ENCODE measurements around the gene AKIP1.
"Not testable (repeated sequence)": the region's sequence is repeated elsewhere in the genome, so short reads cannot be mapped to it uniquely, and the experiment has no call there.

The AKIP1 gene

DNA sequence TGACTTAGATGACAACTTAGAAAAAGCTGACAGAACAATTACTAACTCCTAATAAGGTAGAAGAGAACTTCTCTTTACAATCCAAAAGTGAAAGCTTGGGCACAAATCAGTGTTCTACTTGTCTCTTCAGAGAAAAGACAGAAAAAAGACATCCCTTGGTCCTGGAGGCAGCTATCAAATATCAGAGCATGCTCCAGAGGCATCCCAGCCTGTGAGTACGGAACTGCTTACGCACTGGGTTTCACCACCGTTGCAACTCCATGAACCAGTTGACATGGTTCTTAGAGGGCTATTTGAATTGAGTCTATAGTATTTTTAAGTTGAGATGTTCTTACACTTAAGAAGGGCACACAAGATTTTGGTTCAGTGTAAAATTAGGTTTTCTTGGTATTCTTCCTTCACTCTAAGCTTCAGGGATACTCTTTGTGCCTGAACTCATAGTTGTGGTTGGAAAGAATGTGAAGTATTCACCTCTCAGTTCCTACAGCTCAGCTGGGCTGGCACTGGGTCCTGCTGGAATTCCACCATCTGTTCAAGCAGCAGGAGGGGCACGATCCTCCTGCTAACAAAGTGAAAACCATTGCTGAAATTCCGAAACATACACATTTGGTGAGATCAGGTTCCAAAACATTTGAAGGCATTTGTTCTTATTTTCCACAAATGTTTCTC, 6.3 kb downstream of the AKIP1 start:
- no peak for DNase-seq (ENCODE audit: low read depth)

DNA sequence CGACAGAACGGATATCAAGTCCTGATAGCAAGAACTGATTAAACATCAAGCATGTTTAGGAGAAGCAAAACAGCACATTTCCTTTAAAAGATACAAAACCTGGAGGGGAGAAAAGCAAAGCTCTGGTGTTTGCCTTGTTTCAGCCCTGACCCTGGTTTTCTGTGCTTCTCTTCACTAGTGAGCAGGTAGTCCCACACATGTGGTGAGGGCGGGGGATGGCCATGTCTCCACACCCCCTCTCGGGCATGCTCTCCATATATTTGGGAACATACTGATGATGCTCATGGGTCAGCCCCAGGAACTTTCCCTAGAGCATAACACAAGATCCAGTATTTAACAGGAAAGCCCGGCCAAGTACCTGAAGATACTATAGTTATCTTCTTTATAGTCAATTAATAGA, 11.7 kb downstream of the AKIP1 start:
- no peak for DNase-seq (ENCODE audit: low read depth)

DNA sequence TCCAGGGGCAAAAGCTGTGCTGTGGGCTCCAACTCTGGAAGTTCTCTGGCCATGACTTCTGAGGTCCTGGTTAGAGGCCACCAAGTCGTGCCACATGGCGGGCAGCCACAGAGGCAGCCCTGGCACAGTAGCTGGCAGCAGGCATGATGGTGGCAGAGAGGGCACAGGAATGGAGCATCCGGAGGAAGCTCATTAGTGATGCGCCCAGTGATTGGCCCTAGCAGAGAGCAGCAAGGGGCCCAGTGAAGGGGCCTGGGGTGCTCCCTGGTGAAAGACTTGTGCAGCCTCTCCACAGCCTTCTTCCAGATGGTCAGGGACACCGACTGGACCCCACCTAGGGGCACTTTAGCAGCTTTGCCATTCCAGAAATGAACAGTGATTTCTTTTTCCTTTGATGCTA, 14.7 kb downstream of the AKIP1 start:
- DNase-seq (ENCODE audit: low read depth), result no peak

DNA sequence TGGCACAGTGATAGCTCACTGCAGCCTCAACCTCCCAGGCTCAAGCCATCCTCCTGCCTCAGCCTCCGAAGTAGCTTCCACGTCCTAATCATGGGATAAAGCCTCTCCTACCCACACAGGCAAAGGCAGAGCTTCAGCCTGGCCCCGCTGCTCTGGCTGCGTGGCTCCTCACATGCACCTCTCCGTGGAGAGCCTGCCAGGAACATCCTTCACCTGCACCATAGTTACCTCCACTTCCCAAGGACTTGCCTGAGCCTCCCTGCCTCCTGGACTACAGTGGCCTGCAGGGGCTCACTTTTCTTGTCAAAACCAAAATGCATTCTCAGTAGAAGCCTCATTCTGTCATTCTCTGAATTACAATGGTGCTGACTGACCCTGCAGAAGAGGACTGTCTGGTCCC, 15.2 kb downstream of the AKIP1 start:
- no peak for DNase-seq (ENCODE audit: low read depth)

DNA sequence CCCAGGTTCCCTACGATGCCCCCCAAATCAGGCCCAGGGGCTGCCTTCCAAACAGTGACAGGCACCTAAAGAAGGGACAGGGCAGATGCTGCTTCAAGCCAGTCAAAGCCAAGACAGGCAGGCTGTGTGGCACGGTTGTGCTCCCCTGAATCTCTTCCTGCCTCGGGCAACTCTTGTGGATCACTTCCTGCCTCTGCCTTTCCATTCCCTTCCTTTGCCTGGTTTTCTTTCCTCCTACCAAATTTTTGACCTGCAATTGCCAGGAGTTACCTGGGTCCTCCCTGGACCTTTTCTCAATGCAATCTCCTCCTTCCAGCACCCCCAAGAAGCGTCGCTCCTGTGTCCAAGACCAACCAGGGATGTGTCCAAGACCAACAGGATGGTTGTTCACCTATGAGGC, 16.2 kb downstream of the AKIP1 start:
- DNase-seq (ENCODE audit: low read depth), result no peak

DNA sequence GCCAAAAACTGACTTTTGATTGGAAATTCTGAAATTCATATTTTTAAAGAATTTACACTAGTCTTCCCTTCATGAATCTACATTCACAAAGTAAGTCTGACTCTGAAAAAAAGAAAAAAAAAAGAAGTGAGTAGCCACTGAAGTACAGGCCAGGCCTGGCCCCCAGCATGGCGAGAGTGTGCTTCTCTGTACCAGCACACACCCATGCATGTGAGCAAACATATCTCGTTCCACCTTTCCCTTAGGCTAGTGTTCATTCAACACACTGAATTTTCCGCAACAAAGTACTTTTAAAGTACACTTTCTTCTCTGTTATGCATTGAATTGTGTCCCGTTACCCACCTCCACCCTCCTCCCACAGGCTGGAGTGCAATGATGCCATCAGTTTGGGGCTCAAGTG, 17.2 kb downstream of the AKIP1 start:
- no peak for DNase-seq (ENCODE audit: low read depth)

DNA sequence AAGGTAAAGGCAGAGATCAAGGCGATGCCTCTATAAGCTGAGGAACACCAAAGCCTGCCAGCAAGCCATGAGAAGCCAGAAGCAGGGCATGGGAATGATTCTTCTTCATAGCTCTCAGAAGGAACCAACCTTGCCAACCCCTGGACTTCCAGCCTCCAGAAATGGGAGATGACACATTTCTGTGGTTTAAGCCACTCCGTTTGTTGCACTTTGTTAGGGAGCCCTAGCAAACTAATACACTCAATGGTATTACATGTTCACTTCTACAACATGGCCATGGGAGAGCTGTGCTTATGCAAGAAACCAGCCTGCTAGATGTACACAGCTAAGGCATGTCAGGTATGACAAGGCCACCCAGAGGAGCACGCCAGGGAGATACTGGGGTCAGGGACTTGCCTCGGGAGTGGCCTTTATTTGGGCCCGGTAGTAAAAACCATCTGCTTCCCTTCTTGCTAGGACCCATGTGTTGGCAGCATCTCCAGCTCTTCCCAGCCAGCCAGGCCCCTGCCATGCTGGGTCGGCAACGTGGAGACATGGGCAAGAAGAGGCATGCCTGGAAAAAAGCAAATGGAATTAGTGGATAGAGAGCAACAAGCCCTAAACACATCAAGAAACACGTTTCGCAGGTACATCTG, 18.1 kb downstream of the AKIP1 start:
- no peak for DNase-seq (ENCODE audit: low read depth)

- no peak for DNase-seq (ENCODE audit: low read depth)
Observed at GRCh38 chr11:8930456-8931175, 19.6 kb downstream of the AKIP1 start.

DNA sequence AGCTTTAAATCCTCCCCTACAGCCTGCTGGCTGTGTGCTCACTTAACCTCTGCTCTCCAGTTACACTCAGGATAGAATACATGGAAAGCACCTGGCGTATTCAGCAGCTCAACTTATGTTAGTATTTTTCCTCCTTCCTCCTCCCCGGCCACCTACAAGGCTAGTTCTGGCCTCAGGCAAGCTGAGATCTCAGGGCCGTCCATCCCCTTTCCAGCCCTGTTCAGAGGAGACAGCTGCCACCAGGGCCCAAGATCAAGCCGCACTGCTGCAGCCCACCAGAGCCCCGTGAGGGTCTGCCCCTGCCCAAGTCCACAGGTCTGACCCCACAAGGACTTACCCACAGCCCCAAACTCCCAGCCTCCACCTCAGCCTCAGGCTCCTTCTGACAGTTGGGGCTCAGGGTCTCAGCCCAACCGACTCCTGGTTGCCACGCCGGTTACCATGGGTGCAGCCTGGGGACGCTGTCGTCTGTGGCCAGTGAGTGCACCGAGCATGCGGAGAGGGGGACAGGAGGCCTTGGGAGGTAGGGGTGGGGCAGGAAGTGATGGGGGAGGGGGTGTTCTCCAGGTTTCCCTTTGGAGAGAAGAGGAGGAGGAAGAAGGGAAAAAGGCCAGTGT, 21.7 kb downstream of the AKIP1 start, which contains the start of gene C11orf16:
Gene C11orf16, minus strand, starts transcription at position 384 of the 617 bp plus-strand sequence. CDS start 639 bp downstream, outside the sequence.
- DNase-seq (ENCODE audit: low read depth), result no peak

- DNase-seq (ENCODE audit: low read depth), result no peak
Observed at GRCh38 chr11:8933931-8934330, 22.9 kb downstream of the AKIP1 start.

DNA sequence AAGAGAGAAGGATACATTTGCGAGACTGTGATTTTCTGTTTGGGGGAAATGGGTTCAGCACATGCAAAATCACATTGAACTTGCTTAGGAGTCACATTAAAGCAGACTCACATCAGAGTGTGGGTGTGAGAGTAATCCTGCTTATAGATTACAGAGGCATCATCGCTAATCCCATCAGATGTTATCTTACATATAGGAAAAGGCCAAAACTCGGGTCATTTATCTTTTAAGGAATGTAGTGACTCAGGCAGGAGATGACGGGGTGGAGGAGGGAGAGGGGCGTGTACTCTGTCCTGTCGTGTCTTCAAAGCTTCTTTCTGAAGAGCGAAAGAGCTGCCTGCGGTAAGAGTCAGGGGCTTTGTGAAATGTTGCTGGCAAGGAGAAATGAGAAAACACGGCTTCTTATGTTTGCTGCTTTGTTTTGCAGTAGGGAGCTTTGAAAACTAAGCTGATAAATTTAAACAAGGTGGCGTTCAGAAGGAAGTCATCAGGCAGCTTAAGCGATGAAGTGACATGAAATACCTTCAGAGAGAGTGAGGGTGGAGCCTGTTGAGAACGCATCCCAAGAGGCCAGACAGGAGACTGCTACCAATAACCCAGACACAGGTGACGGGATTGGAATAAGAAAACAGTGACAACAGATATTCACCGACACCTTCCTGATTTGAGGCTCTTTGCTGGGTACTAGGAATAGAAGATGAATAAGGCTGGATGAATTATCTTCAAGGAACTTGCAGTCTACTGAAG, 23.9 kb downstream of the AKIP1 start:
- no peak for DNase-seq (ENCODE audit: low read depth)

DNA sequence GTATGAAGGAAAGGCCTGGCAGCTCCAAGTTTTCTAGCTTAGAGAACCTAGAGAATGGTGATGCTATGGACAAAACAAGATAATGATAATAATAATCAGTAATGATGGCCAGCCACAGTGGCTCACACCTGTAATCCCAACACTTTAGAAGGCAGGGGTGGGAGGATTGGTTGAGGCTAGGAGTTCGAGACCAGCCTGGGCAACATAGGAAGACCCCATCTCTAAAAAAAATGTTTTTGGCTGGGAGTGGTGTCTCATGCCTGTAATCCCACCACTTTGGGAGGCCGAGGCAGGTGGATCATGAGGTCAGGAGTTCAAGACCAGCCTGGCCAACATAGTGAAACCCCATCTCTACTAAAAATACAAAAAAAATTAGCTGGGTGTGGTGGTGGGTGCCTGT, 24.8 kb downstream of the AKIP1 start:
- DNase-seq (ENCODE audit: low read depth), result not testable (repeated sequence)

DNA sequence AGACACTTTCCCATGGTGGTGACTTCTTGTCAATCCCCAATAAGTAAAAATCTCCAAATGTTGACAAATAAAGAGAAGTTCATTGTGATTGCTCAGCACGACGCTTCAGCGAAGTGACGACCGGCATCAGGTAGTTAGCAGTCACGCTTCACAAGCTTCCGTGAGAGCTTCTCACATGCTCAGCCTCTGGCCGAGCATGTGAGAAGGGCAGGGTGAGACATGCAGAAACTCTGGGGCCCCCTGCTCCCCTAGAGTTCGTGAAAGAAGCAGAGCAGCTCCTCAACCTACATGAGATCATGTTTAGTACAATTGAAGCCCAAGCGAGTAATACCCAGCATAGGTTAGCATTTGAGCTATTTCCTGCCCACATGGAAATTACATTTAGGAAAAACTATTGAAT, 26.2 kb downstream of the AKIP1 start:
- no peak for DNase-seq (ENCODE audit: low read depth)

DNA sequence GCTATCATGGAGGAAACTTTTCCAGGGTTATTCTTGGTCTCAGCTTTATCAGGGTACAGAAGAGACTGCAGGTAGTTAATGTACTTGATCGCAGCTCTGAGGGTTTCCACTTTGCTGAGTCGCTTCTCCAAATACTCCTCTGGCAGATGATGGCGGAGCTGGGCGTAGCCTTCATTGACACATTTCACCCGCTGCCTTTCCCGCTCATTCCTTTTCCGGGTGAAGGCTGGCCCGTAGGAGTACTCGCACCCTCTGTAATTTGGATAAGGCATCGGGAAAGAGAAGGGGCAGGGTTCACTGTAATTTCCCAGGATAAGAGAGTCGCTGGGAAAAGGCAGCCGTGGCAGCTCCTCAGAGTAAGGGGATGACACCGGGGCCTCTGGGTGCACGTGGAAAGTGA, 26.7 kb downstream of the AKIP1 start:
- no peak for DNase-seq (ENCODE audit: low read depth)

DNA sequence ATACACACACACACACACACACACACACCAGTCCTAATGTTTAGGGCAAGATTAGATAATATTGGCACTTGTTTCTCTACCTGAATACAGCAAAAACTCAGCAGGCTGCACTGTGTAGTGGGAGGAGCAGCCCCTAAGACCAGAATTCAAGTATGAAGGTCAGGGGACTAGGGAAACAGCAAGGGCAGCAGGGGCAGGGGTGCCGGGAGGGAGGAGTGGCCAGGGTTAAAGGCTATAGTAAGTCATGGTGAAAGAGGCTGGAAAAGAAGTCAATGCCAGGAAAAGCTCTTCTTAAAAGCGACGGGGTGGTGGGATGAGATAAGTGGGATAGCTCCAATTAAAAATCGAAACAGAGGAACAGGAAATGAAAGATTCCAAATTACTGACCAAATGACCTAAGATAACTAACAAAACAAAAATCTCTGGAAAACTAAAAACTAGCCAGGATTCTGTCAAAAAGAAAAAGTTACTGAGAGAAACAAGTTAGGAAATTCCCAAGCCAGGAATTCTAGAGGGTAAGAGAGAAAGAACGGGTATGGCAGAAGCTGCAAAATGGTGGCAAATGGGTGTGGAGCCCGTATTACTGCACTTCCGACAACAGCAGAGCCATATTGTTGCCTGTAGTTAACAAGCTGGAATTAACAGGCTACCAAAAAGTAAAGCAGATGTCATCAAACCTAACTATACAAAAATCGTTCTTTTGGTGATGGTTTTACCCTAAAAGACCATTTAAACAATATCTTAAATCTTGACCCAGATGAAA, 30.5 kb downstream of the AKIP1 start:
- DNase-seq (ENCODE audit: low read depth), result no peak

DNA sequence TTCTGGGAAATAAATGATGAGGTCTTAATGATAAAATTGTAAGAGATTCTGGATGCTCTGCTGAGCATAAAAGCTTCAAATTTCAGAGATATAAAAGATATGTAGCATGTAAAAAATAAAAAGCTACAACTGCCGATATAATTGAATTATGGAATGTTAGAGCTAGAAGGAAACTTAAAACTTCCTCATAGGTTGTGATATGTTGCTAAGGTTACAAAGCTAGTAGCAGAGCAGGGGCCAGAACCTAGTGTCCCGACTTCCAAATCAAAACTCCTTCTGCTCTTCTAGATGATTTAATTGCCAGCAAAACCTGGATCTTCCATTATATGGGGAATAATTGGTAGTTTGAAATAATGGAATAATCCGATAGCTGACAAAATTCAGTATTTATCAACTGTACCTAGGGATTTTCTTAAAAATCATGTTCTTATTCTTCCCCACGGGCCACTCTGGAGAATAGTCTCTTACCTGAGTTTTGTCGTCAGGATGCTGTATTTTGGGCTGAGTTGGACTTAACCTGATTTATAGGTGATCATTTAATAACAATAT, 31.6 kb downstream of the AKIP1 start, which contains the start of gene ASCL3:
Gene ASCL3, minus strand, starts transcription at position 499 of the 549 bp plus-strand sequence. CDS start 4,855 bp downstream, outside the sequence.
- no peak for DNase-seq (ENCODE audit: low read depth)

GRCh38 chr11:8947230-8947943, 36.4 kb downstream of the AKIP1 start:
- no peak for DNase-seq (ENCODE audit: low read depth)

- no peak for DNase-seq (ENCODE audit: low read depth)
Observed at GRCh38 chr11:8948886-8949285, 37.9 kb downstream of the AKIP1 start.

DNA sequence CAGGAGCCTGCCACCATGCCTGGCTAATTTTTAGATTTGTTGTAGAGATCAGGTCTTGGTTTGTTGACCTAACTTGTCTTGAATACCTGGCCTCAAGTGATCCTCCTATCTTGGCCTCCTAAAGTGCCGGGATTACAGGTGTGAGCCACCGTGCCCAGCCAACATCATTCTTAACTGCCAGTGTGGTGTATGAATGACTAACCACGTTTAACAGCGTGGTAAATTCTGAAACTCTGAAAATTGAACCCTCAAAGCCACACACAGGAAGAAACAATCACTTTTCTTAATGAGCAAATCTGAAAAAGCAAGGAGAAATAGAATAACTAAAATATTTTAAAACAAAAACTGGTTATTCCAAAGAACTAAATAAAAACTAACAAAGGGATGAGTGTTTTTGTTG, 45.9 kb downstream of the AKIP1 start:
- no peak for DNase-seq (ENCODE audit: low read depth)

DNA sequence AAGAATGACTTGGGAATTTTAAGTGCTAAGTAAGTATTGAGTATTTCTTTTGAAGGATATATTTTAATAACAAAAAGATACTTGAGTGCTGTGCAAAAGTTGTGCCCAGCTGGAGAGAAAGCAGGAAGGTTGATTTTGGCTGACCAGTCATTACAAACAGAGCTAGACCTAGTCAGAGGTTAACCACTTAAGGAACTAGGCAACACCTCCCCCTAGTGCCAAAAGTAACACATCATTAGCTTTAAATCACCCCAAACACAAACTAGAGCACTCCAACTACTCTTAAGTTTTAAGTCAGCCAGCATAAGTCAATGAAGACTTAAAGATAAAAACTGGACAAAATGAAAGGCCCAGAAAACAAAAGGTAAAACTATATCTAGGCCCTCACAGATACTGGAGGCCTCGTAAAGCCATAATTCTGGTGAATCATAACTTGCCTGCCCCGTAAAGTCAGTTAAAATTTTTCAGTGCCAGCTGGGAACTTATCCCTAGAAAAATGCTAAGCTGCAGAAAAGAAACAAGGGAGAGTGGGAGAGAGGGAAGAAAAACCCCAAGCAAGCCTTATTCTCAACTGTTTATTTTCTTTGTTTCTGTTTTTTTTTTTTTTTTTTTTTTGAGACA, 48.7 kb downstream of the AKIP1 start:
- no peak for DNase-seq (ENCODE audit: low read depth)
